ENCODE measurements around the gene KCNMB1.

- TF ChIP-seq CTCF (conservative IDR thresholded peaks at IDR 0.05; ENCODE audit: low read depth, low read length) (no peak), EZH2 (IDR thresholded peaks at IDR 0.05; ENCODE audit: low read length, unreplicated experiment) (no peak), EZH2phosphoT487 (IDR thresholded peaks at IDR 0.05; ENCODE audit: borderline replicate concordance, low read length) (no peak)
These were observed 37.1 kb upstream of the KCNMB1 start for GRCh38 chr5:170426149-170426767.

Measured in PC-3 (cell line).